K562 (cell line): ENCODE data around the gene EXTL1. TPM values are rescaled to one million over a fixed set of nuclear protein-coding genes. Genes with fewer than 3 reads are reported as not detected.

ENCODE experiments used
- CBX8 ChIP-seq: fragments of 200-600 bp; sonication (generic); IDR thresholded peaks from 2 replicates; pipeline ENCODE4 v1.6.1; 2012; ENCODE audit warnings: borderline replicate concordance, mixed run types, low read depth, mild to moderate bottlenecking, moderate library complexity, mixed read lengths, low read length, control low read depth, inconsistent platforms; ENCODE audit not compliant: poor library complexity, severe bottlenecking; ENCODE audit errors: extremely low read depth
- CREB1 ChIP-seq, 2 experiments: sonication (generic) in 1 of 2; formaldehyde crosslinking in 1 of 2; IDR thresholded peaks; 2 replicates each; pipeline versions ENCODE4 v1.6.1 to v1.8.0; 2012 to 2022; ENCODE audit warnings: inconsistent platforms in 1 of 2, mild to moderate bottlenecking in 1 of 2, missing genetic modification reagents in 1 of 2, moderate library complexity in 1 of 2
- ETV1 ChIP-seq: fragments of 450-650 bp; conservative IDR thresholded peaks from 2 replicates; pipeline ENCODE4 v1.6.1; 2016; ENCODE audit warnings: missing genetic modification characterization, control low read depth, low read depth, missing compliant biosample characterization
- GABPB1 ChIP-seq: sonication (generic); formaldehyde crosslinking; IDR thresholded peaks from 2 replicates; pipeline ENCODE4 v1.8.0; 2022; ENCODE audit warnings: mild to moderate bottlenecking, missing genetic modification reagents
- HDAC8 ChIP-seq: fragments of 450-650 bp; IDR thresholded peaks from 2 replicates; pipeline ENCODE4 v1.6.1; 2016; ENCODE audit warnings: mild to moderate bottlenecking, missing genetic modification characterization, moderate library complexity, missing compliant biosample characterization
- IFI16 ChIP-seq: fragments of 250-450 bp; sonication (Bioruptor Pico); IDR thresholded peaks from 2 replicates; pipeline ENCODE4 v2.1.2; 2022; ENCODE audit warnings: mild to moderate bottlenecking, inconsistent platforms
- KDM2B ChIP-seq: fragments of 250-450 bp; sonication (Bioruptor Pico); IDR thresholded peaks from 2 replicates; pipeline ENCODE4 v1.8.0; 2021; ENCODE audit warnings: mild to moderate bottlenecking, moderate library complexity
- MIER1 ChIP-seq: fragments of 450-650 bp; IDR thresholded peaks from 2 replicates; pipeline ENCODE4 v1.6.1; 2016; ENCODE audit warnings: antibody characterized with exemption, mild to moderate bottlenecking, low read depth
- NCOA6 ChIP-seq: fragments of 450-650 bp; IDR thresholded peaks from 2 replicates; pipeline ENCODE4 v1.6.1; 2017; ENCODE audit warnings: mild to moderate bottlenecking
- NUFIP1 ChIP-seq: fragments of 450-650 bp; IDR thresholded peaks from 2 replicates; pipeline ENCODE4 v1.6.1; 2018; ENCODE audit not compliant: partially characterized antibody
- OTX1 ChIP-seq: fragments of 450-650 bp; formaldehyde crosslinking; IDR thresholded peaks from 2 replicates; pipeline ENCODE4 v1.4.0; 2022; ENCODE audit warnings: mild to moderate bottlenecking
- SP1 ChIP-seq: sonication (generic); formaldehyde crosslinking; IDR thresholded peaks from 2 replicates; pipeline ENCODE4 v1.8.1; 2022; ENCODE audit warnings: mild to moderate bottlenecking, missing genetic modification reagents
- TBP ChIP-seq: optimal IDR thresholded peaks from 2 replicates; pipeline ENCODE3; 2011; ENCODE audit warnings: low read depth, low read length, improper control_type of control experiment
- YY1 ChIP-seq, 3 experiments: IDR thresholded peaks; 2 replicates each; pipeline ENCODE4 v1.6.1; 2011; ENCODE audit warnings: low read length in 2 of 3, mild to moderate bottlenecking in 2 of 3, moderate library complexity in 2 of 3, borderline replicate concordance in 1 of 3, control low read depth in 1 of 3, low read depth in 1 of 3; ENCODE audit not compliant: insufficient read depth in 3 of 3, insufficient replicate concordance in 2 of 3, control insufficient read depth in 1 of 3, insufficient read length in 1 of 3; ENCODE audit errors: extremely low read depth in 1 of 3
- ZNF146 ChIP-seq: IDR thresholded peaks from one replicate; pipeline ENCODE4 v1.6.1; 2018; ENCODE audit warnings: missing compliant biosample characterization; ENCODE audit not compliant: unreplicated experiment
- ZNF277 ChIP-seq: fragments of 250-450 bp; sonication (Bioruptor Pico); IDR thresholded peaks from 2 replicates; pipeline ENCODE4 v1.8.0; 2022; ENCODE audit warnings: inconsistent platforms, mild to moderate bottlenecking, moderate library complexity, borderline replicate concordance
- polyA plus RNA-seq, 8 experiments: library from polyadenylated mRNA; depleted of rRNA in 4 of 8; stranded (reverse) in 5 of 8; unstranded in 3 of 8; fragments of >200 nt; fragmentation: Nextera tagmentation in 2 of 8; fragmentation: Illumina TruSeq in 1 of 8; extraction: Ambion mirVana in 2 of 8; extraction: Trizol in 1 of 8; gene quantifications; 2 replicates each; pipeline versions ENCODE4 v1.2.1 to v1.2.3, GENCODE V29; 2011 to 2014; ENCODE audit warnings: inconsistent platforms in 1 of 8, missing spikeins in 1 of 8
- total RNA-seq, 7 experiments: library from RNA; depleted of rRNA in 6 of 7; stranded (reverse); fragments of >200 nt in 6 of 7; fragmentation: Illumina TruSeq in 2 of 7; extraction: Trizol in 2 of 7; gene quantifications; 2 replicates each; pipeline versions ENCODE4 v1.2.1 to v1.2.3, GENCODE V29; 2011 to 2021; ENCODE audit warnings: low replicate concordance in 1 of 7
- TF ChIP-seq, protein P1 (sequence below), 2 experiments: fragments of 450-650 bp; formaldehyde crosslinking in 1 of 2; IDR thresholded peaks; 2 replicates each; pipeline versions ENCODE4 v1.4.0 to v1.6.1; 2014 to 2020; ENCODE audit warnings: mild to moderate bottlenecking in 2 of 2, borderline replicate concordance in 1 of 2, low read depth in 1 of 2

The EXTL1 gene
- total and polyA plus RNA-seq, 9 of the 15 experiments (the other 6 are each of a cell fraction or from before 2014, with no cell fraction given) = 0.04 to 0.23 (median 0.08) TPM; not detected in 3

DNA sequence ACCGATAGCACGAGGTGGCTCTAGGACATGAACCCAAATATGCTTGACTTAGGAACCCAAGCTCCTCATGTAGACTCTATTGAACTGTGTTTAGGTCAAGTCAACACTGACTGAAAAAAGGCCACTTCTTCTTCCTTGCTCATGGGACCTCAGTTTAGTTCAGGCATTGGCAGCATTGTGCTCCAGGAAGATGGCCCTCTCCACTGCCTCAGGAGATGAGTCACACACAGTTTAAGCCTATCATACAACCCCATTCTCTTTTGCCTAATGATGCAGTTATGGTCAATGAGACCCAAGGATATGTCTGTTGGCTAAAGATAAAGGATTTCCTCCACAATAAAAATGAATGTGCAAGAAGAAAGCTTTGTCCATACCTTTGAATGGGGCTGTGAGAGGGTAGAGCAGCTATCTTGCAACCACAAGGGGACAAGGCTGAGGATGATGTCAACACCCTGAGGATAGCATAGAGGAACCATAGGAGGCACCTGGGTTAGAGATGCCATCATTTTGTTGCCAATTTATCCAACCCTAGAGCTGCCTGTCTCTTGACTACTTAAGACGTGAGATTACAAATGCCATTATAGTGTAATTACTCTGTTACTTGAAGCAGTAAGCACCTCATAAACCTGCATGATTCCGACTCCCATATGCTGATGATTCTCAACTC, 48.9 kb downstream of the EXTL1 start (continued):
- TF ChIP-seq, protein P1, sequence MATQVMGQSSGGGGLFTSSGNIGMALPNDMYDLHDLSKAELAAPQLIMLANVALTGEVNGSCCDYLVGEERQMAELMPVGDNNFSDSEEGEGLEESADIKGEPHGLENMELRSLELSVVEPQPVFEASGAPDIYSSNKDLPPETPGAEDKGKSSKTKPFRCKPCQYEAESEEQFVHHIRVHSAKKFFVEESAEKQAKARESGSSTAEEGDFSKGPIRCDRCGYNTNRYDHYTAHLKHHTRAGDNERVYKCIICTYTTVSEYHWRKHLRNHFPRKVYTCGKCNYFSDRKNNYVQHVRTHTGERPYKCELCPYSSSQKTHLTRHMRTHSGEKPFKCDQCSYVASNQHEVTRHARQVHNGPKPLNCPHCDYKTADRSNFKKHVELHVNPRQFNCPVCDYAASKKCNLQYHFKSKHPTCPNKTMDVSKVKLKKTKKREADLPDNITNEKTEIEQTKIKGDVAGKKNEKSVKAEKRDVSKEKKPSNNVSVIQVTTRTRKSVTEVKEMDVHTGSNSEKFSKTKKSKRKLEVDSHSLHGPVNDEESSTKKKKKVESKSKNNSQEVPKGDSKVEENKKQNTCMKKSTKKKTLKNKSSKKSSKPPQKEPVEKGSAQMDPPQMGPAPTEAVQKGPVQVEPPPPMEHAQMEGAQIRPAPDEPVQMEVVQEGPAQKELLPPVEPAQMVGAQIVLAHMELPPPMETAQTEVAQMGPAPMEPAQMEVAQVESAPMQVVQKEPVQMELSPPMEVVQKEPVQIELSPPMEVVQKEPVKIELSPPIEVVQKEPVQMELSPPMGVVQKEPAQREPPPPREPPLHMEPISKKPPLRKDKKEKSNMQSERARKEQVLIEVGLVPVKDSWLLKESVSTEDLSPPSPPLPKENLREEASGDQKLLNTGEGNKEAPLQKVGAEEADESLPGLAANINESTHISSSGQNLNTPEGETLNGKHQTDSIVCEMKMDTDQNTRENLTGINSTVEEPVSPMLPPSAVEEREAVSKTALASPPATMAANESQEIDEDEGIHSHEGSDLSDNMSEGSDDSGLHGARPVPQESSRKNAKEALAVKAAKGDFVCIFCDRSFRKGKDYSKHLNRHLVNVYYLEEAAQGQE (IDR thresholded peaks at IDR 0.05; ENCODE audit: borderline replicate concordance) = peak; percentile 34; the same call in 1 of the 2 replicates
- TF ChIP-seq, protein P1 (CRISPR knock-in tag; IDR thresholded peaks at IDR 0.05; ENCODE audit: low read depth) = no peak
- TF ChIP-seq CBX8 (no peak), YY1 (IDR thresholded peaks at IDR 0.05; ENCODE audit: borderline replicate concordance in 1 of 3, control insufficient read depth in 1 of 3, extremely low read depth in 1 of 3, insufficient read depth in 3 of 3, insufficient read length in 1 of 3, insufficient replicate concordance in 2 of 3, low read depth in 1 of 3, low read length in 2 of 3) (peak in 2 of 3 experiments; percentile 55 to 91), IFI16 (CRISPR knock-in tag) (0 out of 2 replicates have a peak, but pooled peaks have one; percentile 3), HDAC8 (no peak; the same call in 1 of the 2 replicates), ETV1 (no peak; the same call in none of the 2 replicates), KDM2B (CRISPR knock-in tag) (no peak), GABPB1 (CRISPR knock-in tag) (0 out of 2 replicates have a peak, but pooled peaks have one; percentile 51), MIER1 (0 out of 2 replicates have a peak, but pooled peaks have one; percentile 27), SP1 (CRISPR knock-in tag) (peak; percentile 75), ZNF146 (CRISPR knock-in tag) (no peak), NCOA6 (no peak), CREB1 (IDR thresholded peaks at IDR 0.05) (peak; percentile 74; the same call in 1 of the 2 replicates), CREB1 (CRISPR knock-in tag; IDR thresholded peaks at IDR 0.05) (peak; percentile 76), ZNF277 (CRISPR knock-in tag) (no peak), NUFIP1 (no peak), OTX1 (no peak), TBP (peak; percentile 64)
